MCF 10A (cell line): ENCODE results near the gene TMEM39B. TPM values are rescaled to one million over a fixed set of nuclear protein-coding genes. Genes with fewer than 3 reads are reported as not detected.

Experiments
- BruUV-seq: library from RNA; stranded (reverse); fragments of 400-500 nt; replicated peaks from 2 replicates; lab custom pipeline; 2021; lab: Mats Ljungman, UMichigan
- CTCF ChIA-PET: fragments of 300-600 bp; sonication (Branson Sonifier 250); formaldehyde crosslinking; extraction: SDS; loops from one replicate; lab custom pipeline; 2021; ENCODE audit warnings: antibody characterized with exemption, inconsistent platforms; lab: Yijun Ruan, JAX
- POLR2A ChIA-PET: fragments of 300-600, 350-650 bp; sonication (Branson Sonifier 250); formaldehyde crosslinking; extraction: SDS; loops from one replicate; lab custom pipeline; 2020; ENCODE audit warnings: antibody characterized with exemption, inconsistent platforms; lab: Yijun Ruan, JAX
- DNase-seq: peaks from one replicate; pipeline ENCODE4 v3.0.0-alpha.2; 2018; ENCODE audit not compliant: unreplicated experiment
- H3K27ac Mint-ChIP-seq: one replicate; pipeline ENCODE4 v1.8.0; 2022; ENCODE audit warnings: mild to moderate bottlenecking, low read depth, mixed read lengths; ENCODE audit not compliant: unreplicated experiment
- H3K27me3 Mint-ChIP-seq: one replicate; pipeline ENCODE4 v1.8.0; 2022; ENCODE audit warnings: mixed read lengths; ENCODE audit not compliant: insufficient read depth, unreplicated experiment
- H3K36me3 Mint-ChIP-seq: one replicate; pipeline ENCODE4 v1.8.0; 2022; ENCODE audit warnings: mild to moderate bottlenecking, moderate library complexity, mixed read lengths; ENCODE audit not compliant: insufficient read depth, unreplicated experiment
- H3K4me1 Mint-ChIP-seq: one replicate; pipeline ENCODE4 v1.8.0; 2022; ENCODE audit warnings: mixed read lengths; ENCODE audit not compliant: insufficient read depth, unreplicated experiment
- H3K4me3 Mint-ChIP-seq: one replicate; pipeline ENCODE4 v1.8.0; 2022; ENCODE audit warnings: mild to moderate bottlenecking, moderate library complexity, mixed read lengths; ENCODE audit not compliant: unreplicated experiment
- H3K9me3 Mint-ChIP-seq: one replicate; pipeline ENCODE4 v1.8.0; 2022; ENCODE audit warnings: mixed read lengths; ENCODE audit not compliant: unreplicated experiment
- CTCF ChIP-seq: fragments of 200-600 bp; IDR thresholded peaks from one replicate; pipeline ENCODE4 v1.8.0; 2022; ENCODE audit warnings: antibody characterized with exemption, mild to moderate bottlenecking; ENCODE audit not compliant: unreplicated experiment
- intact Hi-C: fragments of 100-400 bp; cut with micrococcal nuclease; formaldehyde crosslinking; loops from 2 replicates; pipeline ENCODE4 v1.14.1; 2022
- total RNA-seq: library from RNA; stranded (reverse); gene quantifications from 2 replicates; pipeline ENCODE4 v1.2.3, GENCODE V29; 2022

TMEM39B gene
- total RNA-seq, 1 experiment from 2014 or later = 22.3 TPM

GRCh38 chr1:32091176-32091575, 18.4 kb downstream of the TMEM39B start:
- CTCF ChIA-PET = interaction anchor here (0.6 to 0.7 kb wide), 3 partner anchors 18 to 253 kb away, joined by 3 read pairs; no protein-coding TSS in a partner anchor
- H3K36me3 Mint-ChIP-seq = peaks cover 55% of the 10 kb centered on the region

GRCh38 chr1:32091591-32091990, 18.9 kb downstream of the TMEM39B start:
- intact Hi-C loops = no loop called here
- ChIA-PET CTCF (interaction anchor here (0.6 kb wide), 1 partner anchor 18 kb away, joined by 3 read pairs; no protein-coding TSS in a partner anchor), POLR2A (interaction anchor here (2.1 kb wide), 1 partner anchor 9 kb away, joined by 6 read pairs; no protein-coding TSS in a partner anchor)
- no peak for TF ChIP-seq CTCF
- no TSS peak for BruUV-seq
- Mint-ChIP-seq H3K27me3 (no peaks in the 10 kb centered on the region), H3K4me3 (no peak overlapping the region), H3K9me3 (no peaks in the 10 kb centered on the region), H3K27ac (no peak overlapping the region), H3K36me3 (peaks cover 55% of the 10 kb centered on the region), H3K4me1 (no peaks in the 10 kb centered on the region)
- no peak for DNase-seq

More at GRCh38 chr1:32091176-32091575, 18.4 kb downstream of the TMEM39B start:
- no peaks in the 10 kb centered on the region for H3K4me1 Mint-ChIP-seq
- no peaks in the 10 kb centered on the region for H3K9me3 Mint-ChIP-seq
- intact Hi-C loops = no loop called here
- no peak for TF ChIP-seq CTCF
- H3K27ac Mint-ChIP-seq = no peak overlapping the region
- H3K27me3 Mint-ChIP-seq = no peaks in the 10 kb centered on the region
- H3K4me3 Mint-ChIP-seq = no peak overlapping the region
- POLR2A ChIA-PET = interaction anchor here (2.1 kb wide), 1 partner anchor 9 kb away, joined by 6 read pairs; no protein-coding TSS in a partner anchor
- no TSS peak for BruUV-seq
- no peak for DNase-seq

- ChIA-PET POLR2A (interaction anchor here (2.1 kb wide), 1 partner anchor 13 kb away, joined by 8 read pairs; the partner anchor contains the start of gene KPNA6), CTCF (no interaction called here)
- H3K27ac Mint-ChIP-seq = no peak overlapping the region
- no peak for TF ChIP-seq CTCF
- H3K27me3 Mint-ChIP-seq = no peaks in the 10 kb centered on the region
- no peaks in the 10 kb centered on the region for H3K4me1 Mint-ChIP-seq
- peak; percentile 39 for DNase-seq
- intact Hi-C loops = no loop called here
- BruUV-seq = no TSS peak
- H3K4me3 Mint-ChIP-seq = no peak overlapping the region
- no peaks in the 10 kb centered on the region for H3K9me3 Mint-ChIP-seq
- H3K36me3 Mint-ChIP-seq = peaks cover 61% of the 10 kb centered on the region
Measured at GRCh38 chr1:32094746-32095521, 22.2 kb downstream of the TMEM39B start.

- Mint-ChIP-seq H3K27me3 (no peaks in the 10 kb centered on the region), H3K4me1 (peaks cover 12% of the 10 kb centered on the region), H3K9me3 (no peaks in the 10 kb centered on the region), H3K4me3 (no peak overlapping the region), H3K27ac (no peak overlapping the region), H3K36me3 (peaks cover 35% of the 10 kb centered on the region)
- BruUV-seq = no TSS peak
- DNase-seq = no peak
- ChIA-PET POLR2A (no interaction called here), CTCF (no interaction called here)
- no peak for TF ChIP-seq CTCF
- intact Hi-C loops = no loop called here
Measured at GRCh38 chr1:32099426-32099825, 26.7 kb downstream of the TMEM39B start.
